G401.6 (cell line): ENCODE results near the gene TTC34.
"Not testable (repeated sequence)": the region's sequence is repeated elsewhere in the genome, so short reads cannot be mapped to it uniquely, and the experiment has no call there.

Experiments used
- FAIRE-seq: peaks from 2 replicates; lab custom pipeline; 2012; peaks lifted over from hg19 to GRCh38; lab: Jason Lieb, UNC

TTC34 gene

DNA sequence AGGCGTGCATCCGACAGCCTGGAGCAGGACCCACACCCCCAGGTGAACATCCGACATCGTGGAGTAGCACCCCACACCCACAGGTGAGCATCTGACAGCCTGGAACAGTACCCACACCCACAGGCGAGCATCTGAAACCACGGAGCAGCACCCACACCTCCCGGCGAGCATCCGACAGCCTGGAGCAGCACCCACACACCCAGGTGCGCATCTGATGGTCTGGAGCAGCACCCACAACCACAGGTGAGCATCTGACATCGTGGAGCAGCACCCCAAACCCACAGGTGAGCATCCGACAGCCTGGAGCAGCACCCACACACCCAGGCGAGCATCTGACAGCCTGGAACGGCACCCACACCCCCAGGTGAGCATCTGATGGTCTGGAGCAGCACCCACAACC is 46.1 kb downstream of the TTC34 start:
- FAIRE-seq: not testable (repeated sequence)

DNA sequence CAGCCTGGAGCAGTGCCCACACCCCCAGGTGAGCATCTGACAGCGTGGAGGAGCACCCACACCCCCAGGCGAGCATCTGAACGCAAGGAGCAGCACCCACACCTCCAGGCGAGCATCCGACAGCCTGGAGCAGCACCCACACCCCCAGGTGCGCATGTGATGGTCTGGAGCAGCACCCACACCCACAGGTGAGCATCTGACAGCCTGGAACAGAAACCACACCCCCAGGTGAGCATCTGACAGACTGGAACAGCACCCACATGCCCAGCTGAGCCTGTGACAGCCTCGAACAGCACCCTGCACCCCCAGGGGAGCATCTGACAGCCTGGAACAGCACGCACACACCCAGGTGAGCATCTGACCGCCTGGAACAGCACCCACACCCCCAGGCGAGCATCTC is 46.9 kb downstream of the TTC34 start:
- not testable (repeated sequence) for FAIRE-seq

DNA sequence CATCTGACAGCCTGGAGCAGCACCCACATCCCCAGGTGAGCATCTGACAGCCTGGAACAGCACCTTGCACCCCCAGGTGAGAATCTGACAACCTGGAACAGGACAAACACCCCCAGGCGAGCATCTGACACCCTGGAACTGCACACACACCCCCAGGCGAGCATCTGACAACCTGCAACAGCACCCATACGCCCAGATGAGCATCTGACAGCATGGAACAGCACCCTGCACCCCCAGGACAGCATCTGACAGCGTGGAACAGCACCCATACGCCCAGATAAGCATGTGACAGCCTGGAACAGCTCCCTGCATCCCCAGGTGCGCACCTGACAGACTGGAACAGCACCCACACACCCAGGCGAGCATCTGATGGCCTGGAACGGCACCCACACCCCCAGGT is 49.0 kb downstream of the TTC34 start:
- FAIRE-seq: not testable (repeated sequence)

DNA sequence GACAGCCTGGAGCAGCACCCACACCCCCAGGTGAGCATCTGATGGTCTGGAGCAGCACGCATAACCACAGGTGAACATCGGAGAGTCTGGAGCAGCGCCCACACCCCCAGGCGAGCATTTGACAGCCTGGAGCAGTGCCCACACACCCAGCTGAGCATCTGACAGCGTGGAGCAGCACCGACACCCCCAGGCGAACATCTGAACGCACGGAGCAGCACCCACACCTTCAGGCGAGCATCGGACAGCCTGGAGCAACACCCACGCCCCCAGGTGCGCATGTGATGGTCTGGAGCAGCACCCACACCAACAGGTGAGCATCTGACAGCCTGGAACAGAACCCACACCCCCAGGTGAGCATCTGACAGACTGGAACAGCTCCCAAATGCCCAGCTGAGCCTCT is 49.6 kb downstream of the TTC34 start:
- not testable (repeated sequence) for FAIRE-seq

DNA sequence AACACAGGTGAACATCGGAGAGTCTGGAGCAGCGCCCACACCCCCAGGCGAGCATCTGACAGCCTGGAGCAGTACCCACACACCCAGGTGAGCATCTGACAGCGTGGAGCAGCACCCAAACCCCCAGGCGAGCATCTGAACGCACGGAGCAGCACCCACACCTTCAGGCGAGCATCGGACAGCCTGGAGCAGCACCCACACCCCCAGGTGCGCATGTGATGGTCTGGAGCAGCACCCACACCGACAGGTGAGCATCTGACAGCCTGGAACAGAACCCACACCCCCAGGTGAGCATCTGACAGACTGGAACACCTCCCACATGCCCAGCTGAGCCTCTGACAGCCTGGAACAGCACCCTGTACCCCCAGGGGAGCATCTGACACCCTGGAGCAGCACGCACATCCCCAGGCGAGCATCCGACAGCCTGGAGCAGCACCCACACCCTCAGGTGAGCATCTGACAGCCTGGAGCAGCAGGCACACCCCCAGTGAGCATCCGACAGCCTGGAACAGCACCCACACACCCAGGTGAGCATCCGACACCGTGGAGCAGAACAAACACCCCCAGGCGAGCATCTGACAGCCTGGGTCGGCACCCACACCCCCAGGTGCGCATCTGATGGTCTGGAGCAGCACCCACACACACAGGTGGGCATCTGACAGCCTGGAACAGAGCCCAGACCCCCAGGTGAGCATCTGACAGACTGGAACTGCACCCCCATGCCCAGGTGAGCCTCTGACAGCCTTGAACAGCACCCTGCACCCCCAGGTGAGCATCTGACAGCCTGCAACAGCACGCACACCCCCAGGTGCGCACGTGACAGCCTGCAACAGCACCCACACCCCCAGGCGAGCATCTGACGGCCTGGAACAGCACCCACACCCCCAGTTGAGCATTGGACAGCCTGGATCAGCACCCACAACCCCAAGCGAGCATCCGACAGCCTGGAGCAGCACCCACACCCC is 50.4 kb downstream of the TTC34 start:
- not testable (repeated sequence) for FAIRE-seq

DNA sequence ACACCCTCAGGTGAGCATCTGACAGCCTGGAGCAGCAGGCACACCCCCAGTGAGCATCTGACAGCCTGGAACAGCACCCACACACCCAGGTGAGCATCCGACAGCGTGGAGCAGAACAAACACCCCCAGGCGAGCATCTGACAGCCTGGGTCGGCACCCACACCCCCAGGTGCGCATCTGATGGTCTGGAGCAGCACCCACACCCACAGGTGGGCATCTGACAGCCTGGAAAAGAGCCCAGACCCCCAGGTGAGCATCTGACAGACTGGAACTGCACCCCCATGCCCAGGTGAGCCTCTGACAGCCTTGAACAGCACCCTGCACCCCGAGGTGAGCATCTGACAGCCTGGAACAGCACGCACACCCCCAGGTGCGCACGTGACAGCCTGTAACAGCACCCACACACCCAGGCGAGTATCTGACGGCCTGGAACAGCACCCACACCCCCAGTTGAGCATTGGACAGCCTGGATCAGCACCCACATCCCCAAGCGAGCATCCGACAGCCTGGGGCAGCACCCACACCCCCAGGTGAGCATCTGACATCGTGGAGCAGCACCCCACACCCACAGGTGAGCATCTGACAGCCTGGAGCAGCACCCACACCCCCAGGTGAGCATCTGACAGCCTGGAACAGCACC is 51.3 kb downstream of the TTC34 start:
- not testable (repeated sequence) for FAIRE-seq

DNA sequence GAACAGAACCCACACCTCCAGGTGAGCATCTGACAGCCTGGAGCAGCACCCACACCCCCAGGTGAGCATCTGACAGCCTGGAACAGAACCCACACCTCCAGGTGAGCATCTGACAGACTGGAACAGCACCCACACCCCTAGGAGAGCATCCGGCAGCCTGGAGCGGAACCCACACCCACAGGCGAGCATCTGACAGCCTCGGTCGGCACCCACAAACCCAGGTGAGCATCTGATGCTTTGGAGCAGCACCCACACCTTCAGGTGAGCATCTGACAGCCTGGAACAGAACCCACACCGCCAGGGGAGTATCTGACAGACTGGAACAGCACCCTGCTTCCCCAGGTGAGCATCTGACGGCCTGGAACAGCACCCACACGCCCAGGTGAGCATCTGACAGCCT is 52.9 kb downstream of the TTC34 start:
- FAIRE-seq: not testable (repeated sequence)

DNA sequence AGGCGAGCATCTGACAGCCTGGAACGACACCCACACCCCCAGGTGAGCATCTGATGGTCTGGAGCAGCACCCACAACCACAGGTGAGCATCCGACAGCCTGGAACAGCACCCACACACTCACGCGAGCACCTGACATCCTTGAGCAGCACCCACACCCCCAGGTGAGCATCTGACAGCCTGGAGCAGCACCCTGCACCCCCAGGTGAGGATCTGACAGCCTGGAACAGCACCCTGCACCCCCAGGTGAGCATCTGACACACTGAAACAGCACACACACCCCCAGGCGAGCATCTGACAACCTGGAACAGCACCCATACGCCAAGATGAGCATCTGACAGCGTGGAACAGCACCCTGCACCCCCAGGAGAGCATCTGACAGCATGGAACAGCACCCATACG is 106.7 kb downstream of the TTC34 start:
- FAIRE-seq: not testable (repeated sequence)

DNA sequence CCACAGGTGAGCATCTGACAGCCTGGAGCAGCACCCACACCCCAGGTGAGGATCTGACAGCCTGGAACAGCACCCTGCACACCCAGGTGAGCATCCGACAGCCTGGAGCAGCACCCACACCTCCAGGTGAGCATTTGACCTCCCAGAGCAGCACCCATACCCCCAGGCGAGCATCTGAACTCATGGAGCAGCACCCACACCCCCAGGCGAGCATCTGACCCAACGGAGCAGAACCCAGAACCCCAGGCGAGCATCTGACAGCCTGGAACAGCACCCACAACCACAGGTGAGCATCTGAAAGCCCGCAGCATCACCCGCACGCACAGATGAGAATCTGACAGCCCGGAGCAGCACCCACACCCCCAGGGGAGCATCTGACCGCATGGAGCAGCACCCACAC is 111.3 kb downstream of the TTC34 start:
- not testable (repeated sequence) for FAIRE-seq

DNA sequence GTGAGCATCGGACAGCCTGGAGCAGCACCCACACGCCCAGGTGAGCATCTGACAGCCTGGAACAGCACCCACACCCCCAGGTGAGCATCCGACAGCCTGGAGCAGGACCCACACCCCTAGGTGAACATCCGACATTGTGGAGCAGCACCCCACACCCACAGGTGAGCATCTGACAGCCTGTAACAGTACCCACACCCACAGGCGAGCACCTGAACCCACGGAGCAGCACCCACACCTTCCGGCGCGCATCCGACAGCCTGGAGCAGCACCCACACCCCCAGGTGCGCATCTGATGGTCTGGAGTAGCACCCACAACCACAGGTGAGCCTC is 113.2 kb downstream of the TTC34 start:
- FAIRE-seq: not testable (repeated sequence)

DNA sequence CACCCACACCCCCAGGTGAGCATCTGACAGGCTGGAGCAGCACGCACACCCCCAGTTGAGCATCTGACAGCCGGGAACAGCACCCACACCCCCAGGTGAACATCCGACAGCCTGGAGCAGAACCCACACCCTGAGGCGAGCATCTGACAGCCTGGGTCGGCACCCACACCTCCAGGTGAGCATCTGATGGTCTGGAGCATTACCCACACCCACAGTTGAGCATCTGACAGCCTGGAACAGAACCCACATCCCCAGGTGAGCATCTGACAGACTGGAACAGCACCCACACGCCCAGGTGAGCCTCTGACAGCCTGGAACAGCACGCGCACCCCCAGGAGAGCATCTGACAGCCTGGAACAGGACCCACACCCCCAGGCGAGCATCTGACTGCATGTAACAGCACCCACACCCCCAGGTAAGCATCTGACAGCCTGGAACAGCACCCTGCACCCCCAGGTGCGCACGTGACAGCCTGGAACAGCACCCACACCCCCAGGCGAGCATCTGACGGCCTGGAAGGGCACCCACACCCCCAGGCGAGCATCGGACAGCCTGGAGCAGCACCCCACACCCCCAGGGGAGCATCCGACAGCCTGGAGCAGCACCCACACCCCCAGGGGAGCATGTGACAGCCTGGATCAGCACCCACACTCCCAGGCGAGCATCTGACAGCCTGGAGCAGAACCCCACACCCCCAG is 113.7 kb downstream of the TTC34 start:
- FAIRE-seq: not testable (repeated sequence)

DNA sequence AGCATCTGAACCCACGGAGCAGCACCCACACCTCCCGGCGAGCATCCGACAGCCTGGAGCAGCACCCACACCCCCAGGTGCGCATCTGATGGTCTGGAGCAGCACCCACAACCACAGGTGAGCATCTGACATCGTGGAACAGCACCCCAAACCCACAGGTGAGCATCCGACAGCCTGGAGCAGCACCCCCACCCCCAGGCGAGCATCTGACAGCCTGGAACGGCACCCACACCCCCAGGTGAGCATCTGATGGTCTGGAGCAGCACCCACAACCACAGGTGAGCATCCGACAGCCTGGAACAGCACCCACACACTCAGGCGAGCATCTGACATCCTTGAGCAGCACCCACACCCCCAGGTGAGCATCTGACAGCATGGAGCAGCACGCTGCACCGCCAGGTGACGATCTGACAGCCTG is 114.3 kb downstream of the TTC34 start:
- not testable (repeated sequence) for FAIRE-seq

DNA sequence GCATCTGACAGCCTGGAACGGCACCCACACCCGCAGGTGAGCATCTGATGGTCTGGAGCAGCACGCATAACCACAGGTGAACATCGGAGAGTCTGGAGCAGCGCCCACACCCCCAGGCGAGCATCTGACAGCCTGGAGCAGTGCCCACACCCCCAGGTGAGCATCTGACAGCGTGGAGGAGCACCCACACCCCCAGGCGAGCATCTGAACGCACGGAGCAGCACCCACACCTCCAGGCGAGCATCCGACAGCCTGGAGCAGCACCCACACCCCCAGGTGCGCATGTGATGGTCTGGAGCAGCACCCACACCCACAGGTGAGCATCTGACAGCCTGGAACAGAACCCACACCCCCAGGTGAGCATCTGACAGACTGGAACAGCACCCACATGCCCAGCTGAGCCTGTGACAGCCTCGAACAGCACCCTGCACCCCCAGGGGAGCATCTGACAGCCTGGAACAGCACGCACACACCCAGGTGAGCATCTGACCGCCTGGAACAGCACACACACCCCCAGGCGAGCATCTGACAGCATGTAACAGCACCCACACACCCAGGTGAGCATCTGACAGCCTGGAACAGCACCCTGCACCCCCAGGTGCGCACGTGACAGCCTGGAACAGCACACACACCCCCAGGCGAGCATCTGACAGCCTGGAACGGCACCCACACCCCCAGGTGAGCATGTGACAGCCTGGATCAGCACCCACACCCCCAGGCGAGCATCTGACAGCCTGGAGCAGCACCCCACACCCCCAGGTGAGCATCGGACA is 115.2 kb downstream of the TTC34 start:
- FAIRE-seq: not testable (repeated sequence)

DNA sequence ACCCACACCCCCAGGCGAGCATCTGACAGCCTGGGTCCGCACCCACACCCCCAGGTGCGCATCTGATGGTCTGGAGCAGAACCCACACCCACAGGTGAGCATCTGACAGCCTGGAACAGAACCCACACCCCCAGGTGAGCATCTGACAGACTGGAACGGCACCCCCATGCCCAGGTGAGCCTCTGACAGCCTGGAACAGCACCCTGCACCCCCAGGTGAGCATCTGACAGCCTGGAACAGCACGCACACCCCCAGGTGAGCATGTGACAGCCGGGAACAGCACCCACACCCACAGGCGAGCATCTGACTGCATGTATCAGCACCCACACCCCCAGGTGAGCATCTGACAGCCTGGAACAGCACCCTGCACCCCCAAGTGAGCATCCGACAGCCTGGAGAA is 115.8 kb downstream of the TTC34 start:
- FAIRE-seq: not testable (repeated sequence)

DNA sequence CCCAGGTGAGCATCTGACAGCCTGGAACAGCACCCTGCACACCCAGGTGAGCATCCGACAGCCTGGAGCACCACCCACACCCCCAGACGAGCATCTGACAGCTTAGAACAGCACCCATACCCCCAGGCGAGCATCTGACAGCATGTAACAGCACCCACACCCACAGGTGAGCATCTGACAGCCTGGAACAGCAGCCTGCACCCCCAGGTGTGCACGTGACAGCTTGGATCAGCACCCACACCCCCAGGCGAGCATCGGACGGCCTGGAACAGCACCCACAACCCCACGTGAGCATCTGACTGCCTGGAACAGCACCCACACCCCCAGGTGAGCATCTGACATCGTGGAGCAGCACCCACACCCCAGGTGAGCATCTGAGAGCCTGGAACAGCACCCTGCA is 116.6 kb downstream of the TTC34 start:
- not testable (repeated sequence) for FAIRE-seq

DNA sequence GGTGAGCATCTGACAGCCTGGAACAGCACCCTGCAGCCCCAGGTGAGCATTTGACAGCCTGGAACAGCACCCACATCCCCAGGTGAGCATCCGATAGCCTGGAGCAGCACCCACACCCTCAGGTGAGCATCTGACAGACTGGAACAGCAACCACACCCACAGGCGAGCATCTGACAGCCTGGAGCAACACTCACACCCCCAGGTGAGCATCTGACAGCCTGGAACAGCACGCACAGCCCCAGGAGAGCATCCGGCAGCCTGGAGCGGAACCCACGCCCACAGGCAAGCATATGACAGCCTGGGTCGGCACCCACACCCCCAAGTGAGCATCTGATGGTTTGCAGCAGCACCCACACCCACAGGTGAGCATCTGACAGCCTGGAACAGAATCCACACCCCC is 117.5 kb downstream of the TTC34 start:
- not testable (repeated sequence) for FAIRE-seq

DNA sequence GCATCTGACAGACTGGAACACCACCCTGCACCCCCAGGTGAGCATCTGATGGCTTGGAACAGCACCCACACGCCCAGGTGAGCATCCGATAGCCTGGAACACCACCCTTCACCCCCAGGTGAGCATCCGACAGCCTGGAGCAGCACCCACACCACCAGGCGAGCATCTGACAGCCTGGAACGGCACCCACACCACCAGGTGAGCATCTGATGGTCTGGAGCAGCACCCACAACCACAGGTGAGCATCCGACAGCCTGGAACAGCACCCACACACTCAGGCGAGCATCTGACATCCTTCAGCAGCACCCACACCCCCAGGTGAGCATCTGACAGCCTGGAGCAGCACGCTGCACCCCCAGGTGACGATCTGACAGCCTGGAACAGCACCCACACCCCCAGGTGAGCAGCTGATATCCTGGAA is 118.2 kb downstream of the TTC34 start:
- not testable (repeated sequence) for FAIRE-seq

DNA sequence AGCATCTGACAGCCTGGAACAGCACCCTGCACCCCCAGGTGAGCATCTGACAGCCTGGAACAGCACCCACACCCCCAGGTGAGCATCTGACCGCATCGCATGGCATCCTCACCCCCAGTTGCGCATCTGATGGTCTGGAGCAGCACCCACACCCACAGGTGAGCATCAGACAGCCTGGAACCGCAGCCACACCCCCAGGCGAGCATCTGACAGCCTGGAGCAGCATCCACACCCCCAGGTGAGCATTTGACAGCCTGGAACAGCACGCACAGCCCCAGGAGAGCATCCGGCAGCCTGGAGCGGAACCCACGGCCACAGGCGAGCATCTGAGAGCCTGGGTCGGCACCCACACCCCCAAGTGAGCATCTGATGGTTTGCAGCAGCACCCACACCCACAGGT is 118.6 kb downstream of the TTC34 start:
- FAIRE-seq: not testable (repeated sequence)

DNA sequence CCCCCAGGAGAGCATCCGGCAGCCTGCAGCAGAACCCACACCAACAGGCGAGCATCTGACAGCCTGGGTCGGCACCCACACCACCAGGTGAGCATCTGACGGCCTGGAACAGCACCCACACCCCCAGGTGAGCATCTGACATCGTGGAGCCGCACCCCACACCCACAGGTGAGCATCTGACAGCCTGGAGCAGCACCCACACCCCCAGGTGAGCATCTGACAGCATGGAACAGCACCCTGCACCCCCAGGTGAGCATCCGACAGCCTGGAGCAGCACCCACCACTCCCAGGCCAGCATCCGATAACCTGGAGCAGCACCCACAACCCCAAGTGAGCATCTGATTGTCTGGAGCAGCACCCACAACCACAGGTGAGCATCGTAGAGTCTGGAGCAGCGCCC is 124.8 kb downstream of the TTC34 start:
- FAIRE-seq: not testable (repeated sequence)

DNA sequence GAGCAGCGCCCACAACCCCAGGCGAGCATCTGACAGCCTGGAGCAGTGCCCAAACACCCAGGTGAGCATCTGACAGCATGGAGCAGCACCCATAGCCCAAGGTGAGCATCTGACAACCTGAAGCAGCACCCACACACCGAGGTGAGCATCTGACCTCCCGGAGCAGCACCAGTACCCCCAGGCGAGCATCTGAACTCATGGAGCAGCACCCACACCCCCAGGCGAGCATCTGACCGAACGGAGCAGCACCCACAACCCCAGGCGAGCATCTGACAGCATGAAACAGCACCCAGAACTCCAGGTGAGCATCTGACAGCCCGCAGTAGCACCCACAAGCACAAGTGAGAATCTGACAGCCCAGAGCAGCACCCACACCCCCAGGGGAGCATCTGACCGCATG is 129.8 kb downstream of the TTC34 start:
- not testable (repeated sequence) for FAIRE-seq

DNA sequence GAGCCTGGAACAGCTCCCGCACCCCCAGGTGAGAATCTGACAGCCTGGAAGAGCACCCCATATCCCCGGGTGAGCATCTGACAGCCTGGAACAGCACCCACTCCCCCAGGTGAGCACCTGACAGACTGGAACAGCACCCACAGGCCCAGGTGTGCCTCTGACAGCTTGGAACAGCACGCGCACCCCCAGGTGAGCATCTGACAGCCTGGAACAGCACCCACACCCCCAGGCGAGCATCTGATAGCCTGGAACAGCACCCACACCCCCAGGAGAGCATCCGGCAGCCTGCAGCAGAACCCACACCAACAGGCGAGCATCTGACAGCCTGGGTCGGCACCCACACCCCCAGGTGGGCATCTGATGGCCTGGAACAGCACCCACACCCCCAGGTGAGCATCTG is 141.7 kb downstream of the TTC34 start:
- FAIRE-seq: not testable (repeated sequence)

DNA sequence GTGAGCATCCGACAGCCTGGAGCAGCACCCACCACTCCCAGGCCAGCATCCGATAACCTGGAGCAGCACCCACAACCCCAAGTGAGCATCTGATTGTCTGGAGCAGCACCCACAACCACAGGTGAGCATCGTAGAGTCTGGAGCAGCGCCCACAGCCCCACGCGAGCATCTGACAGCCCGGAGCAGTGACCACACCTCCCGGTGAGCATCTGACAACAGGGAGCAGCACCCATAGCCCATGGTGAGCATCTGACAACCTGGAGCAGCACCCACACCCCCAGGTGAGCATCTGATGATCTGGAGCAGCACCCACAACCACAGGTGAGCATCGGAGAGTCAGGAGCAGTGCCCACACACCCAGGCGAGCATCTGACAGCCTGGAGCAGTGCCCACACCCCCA is 143.6 kb downstream of the TTC34 start:
- FAIRE-seq: not testable (repeated sequence)
